ENCODE measurements around the gene ZNF70. TPM values are rescaled to one million over a fixed set of nuclear protein-coding genes. Genes with fewer than 3 reads are reported as not detected.

ZNF70 gene
- total RNA-seq, 1 experiment from 2014 or later, result 3.2 TPM

DNA sequence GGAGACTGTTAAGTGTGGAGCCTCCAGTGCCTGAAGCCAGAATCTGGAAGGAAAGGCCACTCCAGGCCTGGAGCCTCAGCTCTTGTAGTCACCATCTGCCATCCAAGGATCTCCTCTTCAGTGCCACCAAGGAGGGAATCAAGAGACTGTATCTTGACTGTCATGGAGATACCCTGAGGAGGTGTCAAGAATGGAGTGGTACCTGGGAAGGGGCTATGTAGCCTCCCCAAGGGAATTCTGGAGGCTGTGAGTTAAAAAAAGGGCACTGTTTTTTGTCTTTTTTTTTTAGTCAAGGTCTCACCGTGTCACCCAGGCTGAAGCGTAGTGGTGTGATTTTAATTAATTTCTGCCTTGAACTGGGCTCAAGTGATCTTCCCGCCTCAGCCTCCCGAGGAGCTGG is 8.7 kb upstream of the ZNF70 start:
- Histone ChIP-seq H3K9me3 (ENCODE audit: control insufficient read depth, insufficient read depth, low read depth, low read length) (no peaks in the 10 kb centered on the region), H3K27ac (ENCODE audit: low read length) (no peak overlapping the region), H3K4me3 (ENCODE audit: low read depth in 2 of 2, low read length in 2 of 2) (no peak overlapping the region), H3K27me3 (ENCODE audit: control insufficient read depth, insufficient read depth, low read length) (no peaks in the 10 kb centered on the region), H3K36me3 (ENCODE audit: control insufficient read depth, insufficient read depth, low read length) (no peaks in the 10 kb centered on the region), H3K4me1 (ENCODE audit: control insufficient read depth, insufficient read depth, low read length) (peaks cover 5% of the 10 kb centered on the region; the same call in 1 of the 2 replicates)
- no peak for TF ChIP-seq SIN3A (IDR thresholded peaks at IDR 0.05; ENCODE audit: borderline replicate concordance, insufficient read depth, low read depth, low read length)
- TF ChIP-seq POLR2AphosphoS5 (IDR thresholded peaks at IDR 0.05; ENCODE audit: low read depth, low read length), result no peak
- TF ChIP-seq, protein P1, sequence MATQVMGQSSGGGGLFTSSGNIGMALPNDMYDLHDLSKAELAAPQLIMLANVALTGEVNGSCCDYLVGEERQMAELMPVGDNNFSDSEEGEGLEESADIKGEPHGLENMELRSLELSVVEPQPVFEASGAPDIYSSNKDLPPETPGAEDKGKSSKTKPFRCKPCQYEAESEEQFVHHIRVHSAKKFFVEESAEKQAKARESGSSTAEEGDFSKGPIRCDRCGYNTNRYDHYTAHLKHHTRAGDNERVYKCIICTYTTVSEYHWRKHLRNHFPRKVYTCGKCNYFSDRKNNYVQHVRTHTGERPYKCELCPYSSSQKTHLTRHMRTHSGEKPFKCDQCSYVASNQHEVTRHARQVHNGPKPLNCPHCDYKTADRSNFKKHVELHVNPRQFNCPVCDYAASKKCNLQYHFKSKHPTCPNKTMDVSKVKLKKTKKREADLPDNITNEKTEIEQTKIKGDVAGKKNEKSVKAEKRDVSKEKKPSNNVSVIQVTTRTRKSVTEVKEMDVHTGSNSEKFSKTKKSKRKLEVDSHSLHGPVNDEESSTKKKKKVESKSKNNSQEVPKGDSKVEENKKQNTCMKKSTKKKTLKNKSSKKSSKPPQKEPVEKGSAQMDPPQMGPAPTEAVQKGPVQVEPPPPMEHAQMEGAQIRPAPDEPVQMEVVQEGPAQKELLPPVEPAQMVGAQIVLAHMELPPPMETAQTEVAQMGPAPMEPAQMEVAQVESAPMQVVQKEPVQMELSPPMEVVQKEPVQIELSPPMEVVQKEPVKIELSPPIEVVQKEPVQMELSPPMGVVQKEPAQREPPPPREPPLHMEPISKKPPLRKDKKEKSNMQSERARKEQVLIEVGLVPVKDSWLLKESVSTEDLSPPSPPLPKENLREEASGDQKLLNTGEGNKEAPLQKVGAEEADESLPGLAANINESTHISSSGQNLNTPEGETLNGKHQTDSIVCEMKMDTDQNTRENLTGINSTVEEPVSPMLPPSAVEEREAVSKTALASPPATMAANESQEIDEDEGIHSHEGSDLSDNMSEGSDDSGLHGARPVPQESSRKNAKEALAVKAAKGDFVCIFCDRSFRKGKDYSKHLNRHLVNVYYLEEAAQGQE (IDR thresholded peaks at IDR 0.05; ENCODE audit: insufficient read depth in 1 of 2, low read depth in 2 of 2, low read length in 1 of 2), result no peak
- TF ChIP-seq, protein P2, sequence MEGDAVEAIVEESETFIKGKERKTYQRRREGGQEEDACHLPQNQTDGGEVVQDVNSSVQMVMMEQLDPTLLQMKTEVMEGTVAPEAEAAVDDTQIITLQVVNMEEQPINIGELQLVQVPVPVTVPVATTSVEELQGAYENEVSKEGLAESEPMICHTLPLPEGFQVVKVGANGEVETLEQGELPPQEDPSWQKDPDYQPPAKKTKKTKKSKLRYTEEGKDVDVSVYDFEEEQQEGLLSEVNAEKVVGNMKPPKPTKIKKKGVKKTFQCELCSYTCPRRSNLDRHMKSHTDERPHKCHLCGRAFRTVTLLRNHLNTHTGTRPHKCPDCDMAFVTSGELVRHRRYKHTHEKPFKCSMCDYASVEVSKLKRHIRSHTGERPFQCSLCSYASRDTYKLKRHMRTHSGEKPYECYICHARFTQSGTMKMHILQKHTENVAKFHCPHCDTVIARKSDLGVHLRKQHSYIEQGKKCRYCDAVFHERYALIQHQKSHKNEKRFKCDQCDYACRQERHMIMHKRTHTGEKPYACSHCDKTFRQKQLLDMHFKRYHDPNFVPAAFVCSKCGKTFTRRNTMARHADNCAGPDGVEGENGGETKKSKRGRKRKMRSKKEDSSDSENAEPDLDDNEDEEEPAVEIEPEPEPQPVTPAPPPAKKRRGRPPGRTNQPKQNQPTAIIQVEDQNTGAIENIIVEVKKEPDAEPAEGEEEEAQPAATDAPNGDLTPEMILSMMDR (IDR thresholded peaks at IDR 0.05), result no peak
- no peak for TF ChIP-seq TCF7L2 (IDR thresholded peaks at IDR 0.05; ENCODE audit: low read depth, low read length)
- BruUV-seq (replicated peaks), result no TSS peak
- in situ Hi-C loops (cut with HindIII; ENCODE audit: low pct_unique_long_range_greater_than_20kb, low sequenced_read_pairs) (no loop called here), intact Hi-C loops (cut with micrococcal nuclease; ENCODE audit: unreplicated experiment) (no loop called here)
- ChIA-PET CTCF (interaction anchor here (0.6 to 0.7 kb wide), 2 partner anchors 8 to 1090 kb away, joined by 4 read pairs; partner anchors contain the start of gene CHCHD10), POLR2A (interaction anchor here (0.7 kb wide), 1 partner anchor 43 kb away, joined by 6 read pairs; no protein-coding TSS in a partner anchor)
- ATAC-seq (no peak), DNase-seq (ENCODE audit: low read depth, low spot score) (no peak)

DNA sequence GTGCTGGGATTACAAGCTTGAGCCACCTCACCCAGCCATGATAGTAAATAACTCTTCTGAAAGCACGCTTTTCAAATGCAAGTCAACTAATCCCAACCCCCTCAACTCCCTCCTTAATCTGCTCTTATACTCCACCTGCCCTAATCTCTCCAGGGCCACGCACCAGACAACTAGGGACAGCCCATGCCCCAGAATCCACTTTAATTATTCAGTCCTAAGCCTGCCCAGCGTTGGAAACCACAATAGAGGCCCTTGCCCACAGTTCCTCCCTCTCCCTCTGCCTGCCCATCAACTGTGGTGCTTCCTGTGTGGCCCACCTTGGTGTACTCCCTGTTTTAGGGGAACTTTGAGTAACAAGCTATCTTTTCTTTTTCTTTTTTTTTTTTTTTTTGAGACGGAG is 6.0 kb upstream of the ZNF70 start:
- Histone ChIP-seq H3K9me3 (ENCODE audit: control insufficient read depth, insufficient read depth, low read depth, low read length) (no peaks in the 10 kb centered on the region), H3K36me3 (ENCODE audit: control insufficient read depth, insufficient read depth, low read length) (no peaks in the 10 kb centered on the region), H3K4me1 (ENCODE audit: control insufficient read depth, insufficient read depth, low read length) (no peaks in the 10 kb centered on the region; the same call in 1 of the 2 replicates), H3K4me3 (ENCODE audit: low read depth in 2 of 2, low read length in 2 of 2) (no peak overlapping the region), H3K27me3 (ENCODE audit: control insufficient read depth, insufficient read depth, low read length) (no peaks in the 10 kb centered on the region), H3K27ac (ENCODE audit: low read length) (no peak overlapping the region)
- CTCF ChIA-PET, result no interaction called here
- POLR2A ChIA-PET, result no interaction called here
- DNase-seq (ENCODE audit: low read depth, low spot score) (no peak), ATAC-seq (no peak)
- TF ChIP-seq SIN3A (IDR thresholded peaks at IDR 0.05; ENCODE audit: borderline replicate concordance, insufficient read depth, low read depth, low read length) (no peak), TCF7L2 (IDR thresholded peaks at IDR 0.05; ENCODE audit: low read depth, low read length) (no peak), POLR2AphosphoS5 (IDR thresholded peaks at IDR 0.05; ENCODE audit: low read depth, low read length) (no peak)
- TF ChIP-seq, protein P2 (IDR thresholded peaks at IDR 0.05), result no peak
- TF ChIP-seq, protein P1 (IDR thresholded peaks at IDR 0.05; ENCODE audit: insufficient read depth in 1 of 2, low read depth in 2 of 2, low read length in 1 of 2), result no peak
- in situ Hi-C loops (cut with HindIII; ENCODE audit: low pct_unique_long_range_greater_than_20kb, low sequenced_read_pairs) (no loop called here), intact Hi-C loops (cut with micrococcal nuclease; ENCODE audit: unreplicated experiment) (no loop called here)
- no TSS peak for BruUV-seq (replicated peaks)
